ENCODE data around the gene PLEKHG2. TPM values are rescaled to one million over a fixed set of nuclear protein-coding genes. Genes with fewer than 3 reads are reported as not detected.
"Not testable (repeated sequence)": the region's sequence is repeated elsewhere in the genome, so short reads cannot be mapped to it uniquely, and the experiment has no call there.

PLEKHG2 gene
- total RNA-seq, 1 donor = 21.4 TPM

GRCh38 chr19:39372941-39373340 lies 39.5 kb upstream of the PLEKHG2 start:
- Histone ChIP-seq H4K20me1 (ENCODE audit: insufficient read depth, low read length) (no peaks in the 10 kb centered on the region), H2AFZ (ENCODE audit: low read length) (peak overlapping the region; percentile 56), H3K36me3 (ENCODE audit: insufficient read depth, low read length) (peaks cover 67% of the 10 kb centered on the region), H3K4me2 (ENCODE audit: insufficient read depth, low read length) (peak overlapping the region; percentile 79), H3K4me1 (ENCODE audit: insufficient read depth, low read length) (peaks cover 20% of the 10 kb centered on the region), H3K79me2 (ENCODE audit: insufficient read depth, low read length) (peaks cover 35% of the 10 kb centered on the region), H3K27me3 (ENCODE audit: insufficient read depth, low read length) (no peaks in the 10 kb centered on the region), H3K9me3 (ENCODE audit: low read depth, low read length) (no peaks in the 10 kb centered on the region), H3K27ac (ENCODE audit: low read depth, low read length) (peak overlapping the region; percentile 98), H3K4me3 (ENCODE audit: insufficient read depth, low read length) (peak overlapping the region; percentile 49)
- TF ChIP-seq, protein P1, sequence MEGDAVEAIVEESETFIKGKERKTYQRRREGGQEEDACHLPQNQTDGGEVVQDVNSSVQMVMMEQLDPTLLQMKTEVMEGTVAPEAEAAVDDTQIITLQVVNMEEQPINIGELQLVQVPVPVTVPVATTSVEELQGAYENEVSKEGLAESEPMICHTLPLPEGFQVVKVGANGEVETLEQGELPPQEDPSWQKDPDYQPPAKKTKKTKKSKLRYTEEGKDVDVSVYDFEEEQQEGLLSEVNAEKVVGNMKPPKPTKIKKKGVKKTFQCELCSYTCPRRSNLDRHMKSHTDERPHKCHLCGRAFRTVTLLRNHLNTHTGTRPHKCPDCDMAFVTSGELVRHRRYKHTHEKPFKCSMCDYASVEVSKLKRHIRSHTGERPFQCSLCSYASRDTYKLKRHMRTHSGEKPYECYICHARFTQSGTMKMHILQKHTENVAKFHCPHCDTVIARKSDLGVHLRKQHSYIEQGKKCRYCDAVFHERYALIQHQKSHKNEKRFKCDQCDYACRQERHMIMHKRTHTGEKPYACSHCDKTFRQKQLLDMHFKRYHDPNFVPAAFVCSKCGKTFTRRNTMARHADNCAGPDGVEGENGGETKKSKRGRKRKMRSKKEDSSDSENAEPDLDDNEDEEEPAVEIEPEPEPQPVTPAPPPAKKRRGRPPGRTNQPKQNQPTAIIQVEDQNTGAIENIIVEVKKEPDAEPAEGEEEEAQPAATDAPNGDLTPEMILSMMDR (IDR thresholded peaks at IDR 0.05; ENCODE audit: extremely low read depth, low read depth, low read length) = no peak
- DNase-seq (ENCODE audit: insufficient read length, low spot score, missing footprints) = peak; percentile 84

DNA sequence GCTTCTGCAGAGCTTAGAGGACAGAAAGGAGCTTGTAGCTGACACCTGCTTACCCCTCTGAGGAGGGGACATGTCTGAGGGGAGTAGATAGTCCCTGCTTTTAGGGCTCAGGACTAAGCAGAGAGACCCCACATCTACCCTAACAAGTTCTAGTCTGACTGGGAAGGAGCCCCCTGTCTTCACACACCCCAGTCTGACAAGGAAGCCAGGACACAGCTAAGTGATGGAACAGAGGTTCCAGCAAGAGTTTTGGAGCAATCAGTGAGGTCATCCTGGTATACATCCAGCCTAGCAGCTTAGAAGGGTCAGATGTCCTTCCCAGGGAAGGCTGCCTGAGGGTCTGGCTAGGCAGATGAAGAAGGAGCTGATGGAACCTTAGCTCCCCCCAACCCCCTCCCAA lies 36.5 kb upstream of the PLEKHG2 start:
- peak; percentile 75 for DNase-seq (ENCODE audit: insufficient read length, low spot score, missing footprints)
- Histone ChIP-seq H3K79me2 (ENCODE audit: insufficient read depth, low read length) (peaks cover 21% of the 10 kb centered on the region), H3K9me3 (ENCODE audit: low read depth, low read length) (no peaks in the 10 kb centered on the region), H3K27me3 (ENCODE audit: insufficient read depth, low read length) (no peaks in the 10 kb centered on the region), H3K4me2 (ENCODE audit: insufficient read depth, low read length) (no peak overlapping the region), H4K20me1 (ENCODE audit: insufficient read depth, low read length) (no peaks in the 10 kb centered on the region), H3K4me1 (ENCODE audit: insufficient read depth, low read length) (peaks cover 20% of the 10 kb centered on the region), H3K4me3 (ENCODE audit: insufficient read depth, low read length) (no peak overlapping the region), H2AFZ (ENCODE audit: low read length) (no peak overlapping the region), H3K27ac (ENCODE audit: low read depth, low read length) (peak overlapping the region; percentile 1), H3K36me3 (ENCODE audit: insufficient read depth, low read length) (peaks cover 70% of the 10 kb centered on the region)
- TF ChIP-seq, protein P1 (IDR thresholded peaks at IDR 0.05; ENCODE audit: extremely low read depth, low read depth, low read length) = no peak

DNA sequence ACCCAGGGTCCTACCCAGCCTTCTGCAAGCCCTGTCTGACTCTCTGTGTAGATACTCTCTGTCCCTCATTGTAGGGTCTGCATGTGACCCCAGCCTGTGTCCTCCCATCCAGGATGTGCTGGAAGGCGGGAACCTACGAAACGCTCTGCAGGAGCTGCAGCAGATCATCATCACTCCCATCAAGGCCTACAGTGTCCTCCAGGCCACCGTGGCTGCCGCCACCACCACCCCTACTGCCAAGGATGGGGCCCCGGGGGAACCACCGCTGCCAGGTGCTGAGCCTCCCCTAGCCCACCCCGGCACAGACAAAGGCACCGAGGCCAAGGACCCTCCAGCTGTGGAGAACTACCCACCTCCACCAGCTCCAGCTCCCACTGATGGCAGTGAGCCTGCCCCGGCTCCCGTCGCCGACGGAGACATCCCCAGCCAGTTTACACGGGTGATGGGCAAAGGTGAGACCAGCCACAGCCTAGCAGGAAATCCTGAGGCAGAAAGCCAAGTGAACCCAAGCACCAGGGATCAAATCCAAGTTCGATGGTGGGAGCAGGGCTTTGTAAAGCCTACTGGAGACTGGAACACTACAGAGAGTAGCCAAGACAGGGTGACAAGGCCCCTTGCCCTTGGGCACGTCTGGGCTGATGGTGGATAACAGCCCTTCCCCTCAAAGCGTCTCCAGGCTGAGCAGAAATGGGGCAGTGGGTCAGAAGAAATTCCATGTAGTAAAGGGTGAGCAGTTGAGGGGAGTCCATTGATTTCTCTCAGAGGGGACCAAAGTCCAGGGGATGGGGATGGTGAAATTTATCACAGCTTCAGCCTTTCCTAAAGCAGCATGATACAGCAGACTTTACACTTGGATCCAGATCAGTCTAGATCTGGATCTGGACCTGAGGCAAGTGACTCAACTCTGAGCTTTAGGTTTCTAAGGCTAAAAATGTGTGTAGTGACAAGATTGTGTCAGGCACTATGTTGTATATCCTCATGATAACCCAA lies 34.8 kb upstream of the PLEKHG2 start:
- Histone ChIP-seq H3K4me2 (ENCODE audit: insufficient read depth, low read length) (no peak overlapping the region), H3K9me3 (ENCODE audit: low read depth, low read length) (no peaks in the 10 kb centered on the region), H3K27ac (ENCODE audit: low read depth, low read length) (peak overlapping the region; percentile 27), H3K27me3 (ENCODE audit: insufficient read depth, low read length) (no peaks in the 10 kb centered on the region), H3K36me3 (ENCODE audit: insufficient read depth, low read length) (peaks cover 82% of the 10 kb centered on the region), H4K20me1 (ENCODE audit: insufficient read depth, low read length) (peaks cover 3% of the 10 kb centered on the region), H2AFZ (ENCODE audit: low read length) (no peak overlapping the region), H3K4me3 (ENCODE audit: insufficient read depth, low read length) (no peak overlapping the region), H3K4me1 (ENCODE audit: insufficient read depth, low read length) (peaks cover 15% of the 10 kb centered on the region), H3K79me2 (ENCODE audit: insufficient read depth, low read length) (peaks cover 21% of the 10 kb centered on the region)
- peak; percentile 79 for DNase-seq (ENCODE audit: insufficient read length, low spot score, missing footprints)
- TF ChIP-seq, protein P1 (IDR thresholded peaks at IDR 0.05; ENCODE audit: extremely low read depth, low read depth, low read length) = no peak

DNA sequence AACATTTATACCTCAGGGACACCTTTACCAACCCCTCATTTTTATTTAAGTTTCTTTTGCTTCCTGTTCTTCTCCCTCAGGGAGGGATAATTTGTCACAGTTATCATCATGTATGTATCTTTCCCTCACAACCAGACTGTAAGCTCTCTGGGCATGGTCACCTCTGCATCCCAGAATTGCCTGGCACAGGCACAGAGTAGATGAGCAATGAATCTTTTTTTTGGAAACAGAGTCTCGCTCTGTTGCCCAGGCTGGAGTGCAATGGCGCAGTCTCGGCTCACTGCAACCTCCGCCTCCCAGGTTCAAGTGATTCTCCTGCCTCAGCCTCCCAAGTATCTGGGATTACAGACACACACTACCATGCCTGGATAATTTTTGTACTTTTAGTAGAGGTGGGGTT lies 33.1 kb upstream of the PLEKHG2 start:
- not testable (repeated sequence) for H3K4me1 ChIP-seq (ENCODE audit: insufficient read depth, low read length); H4K20me1 ChIP-seq (ENCODE audit: insufficient read depth, low read length); DNase-seq (ENCODE audit: insufficient read length, low spot score, missing footprints); H3K9me3 ChIP-seq (ENCODE audit: low read depth, low read length); H2AFZ ChIP-seq (ENCODE audit: low read length); H3K4me2 ChIP-seq (ENCODE audit: insufficient read depth, low read length); H3K27ac ChIP-seq (ENCODE audit: low read depth, low read length); H3K27me3 ChIP-seq (ENCODE audit: insufficient read depth, low read length); H3K4me3 ChIP-seq (ENCODE audit: insufficient read depth, low read length)
- peaks cover 12% of the 10 kb centered on the region for H3K79me2 ChIP-seq (ENCODE audit: insufficient read depth, low read length)
- peaks cover 91% of the 10 kb centered on the region for H3K36me3 ChIP-seq (ENCODE audit: insufficient read depth, low read length)

All from osteoblast (primary cell).